Mesothelial cell of epicardium (in vitro differentiated cells): Measurements from ENCODE around the gene FITM1. TPM values are rescaled to one million over a fixed set of nuclear protein-coding genes. Genes with fewer than 3 reads are reported as not detected.

Experiments
- DNase-seq, 2 experiments: peaks; one replicate each; pipeline ENCODE4 v3.0.0; 2021; ENCODE audit warnings: low spot score in 2 of 2; ENCODE audit not compliant: unreplicated experiment in 2 of 2
- H3K27ac Mint-ChIP-seq: 2 replicates; pipeline ENCODE4 v1.8.0; 2021; ENCODE audit warnings: mixed read lengths
- H3K27me3 Mint-ChIP-seq: 2 replicates; pipeline ENCODE4 v1.8.0; 2021; ENCODE audit warnings: low read depth, mixed read lengths
- H3K36me3 Mint-ChIP-seq: 2 replicates; pipeline ENCODE4 v1.8.0; 2021; ENCODE audit warnings: mixed read lengths
- H3K4me1 Mint-ChIP-seq: 2 replicates; pipeline ENCODE4 v1.8.0; 2021; ENCODE audit warnings: mixed read lengths
- H3K4me3 Mint-ChIP-seq: 2 replicates; pipeline ENCODE4 v1.8.0; 2021; ENCODE audit warnings: mild to moderate bottlenecking, moderate library complexity, mixed read lengths
- H3K9me3 Mint-ChIP-seq: 2 replicates; pipeline ENCODE4 v1.8.0; 2021; ENCODE audit warnings: mixed read lengths
- total RNA-seq: library from RNA; stranded (reverse); gene quantifications from 3 replicates; pipeline ENCODE4 v1.2.1, GENCODE V29; 2021
- TF ChIP-seq, protein P1 (sequence below): fragments of 200-600 bp; sonication (generic); IDR thresholded peaks from one replicate; pipeline ENCODE4 v1.5.0; 2021; ENCODE audit warnings: antibody characterized with exemption; ENCODE audit not compliant: unreplicated experiment

Gene FITM1
- total RNA-seq, 1 donor from 2014 or later: 1.5 TPM

DNA sequence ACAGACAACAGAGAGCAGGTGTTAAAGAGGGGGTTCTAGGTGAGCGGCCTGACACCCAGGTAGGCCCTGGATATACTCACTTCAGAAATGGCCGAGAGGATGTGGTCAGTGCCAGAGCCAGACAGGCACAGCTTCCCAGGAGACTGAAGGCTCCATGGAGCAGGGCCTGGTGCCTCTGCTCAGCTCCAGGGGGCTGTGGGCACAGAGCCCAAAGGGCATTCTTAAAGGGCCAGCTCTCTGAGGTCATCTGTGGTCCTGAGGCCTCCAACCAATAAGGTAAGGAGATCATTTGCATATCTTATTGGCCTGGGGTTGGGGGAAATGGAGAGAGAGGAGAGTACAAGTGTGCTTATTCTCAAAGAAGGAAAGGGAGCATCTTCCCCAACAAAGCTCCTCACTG is 46.0 kb upstream of the FITM1 start:
- TF ChIP-seq, protein P1, sequence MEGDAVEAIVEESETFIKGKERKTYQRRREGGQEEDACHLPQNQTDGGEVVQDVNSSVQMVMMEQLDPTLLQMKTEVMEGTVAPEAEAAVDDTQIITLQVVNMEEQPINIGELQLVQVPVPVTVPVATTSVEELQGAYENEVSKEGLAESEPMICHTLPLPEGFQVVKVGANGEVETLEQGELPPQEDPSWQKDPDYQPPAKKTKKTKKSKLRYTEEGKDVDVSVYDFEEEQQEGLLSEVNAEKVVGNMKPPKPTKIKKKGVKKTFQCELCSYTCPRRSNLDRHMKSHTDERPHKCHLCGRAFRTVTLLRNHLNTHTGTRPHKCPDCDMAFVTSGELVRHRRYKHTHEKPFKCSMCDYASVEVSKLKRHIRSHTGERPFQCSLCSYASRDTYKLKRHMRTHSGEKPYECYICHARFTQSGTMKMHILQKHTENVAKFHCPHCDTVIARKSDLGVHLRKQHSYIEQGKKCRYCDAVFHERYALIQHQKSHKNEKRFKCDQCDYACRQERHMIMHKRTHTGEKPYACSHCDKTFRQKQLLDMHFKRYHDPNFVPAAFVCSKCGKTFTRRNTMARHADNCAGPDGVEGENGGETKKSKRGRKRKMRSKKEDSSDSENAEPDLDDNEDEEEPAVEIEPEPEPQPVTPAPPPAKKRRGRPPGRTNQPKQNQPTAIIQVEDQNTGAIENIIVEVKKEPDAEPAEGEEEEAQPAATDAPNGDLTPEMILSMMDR: no peak
- no peak overlapping the region for H3K4me3 Mint-ChIP-seq
- no peaks in the 10 kb centered on the region for H3K9me3 Mint-ChIP-seq
- H3K27ac Mint-ChIP-seq: no peak overlapping the region
- peaks cover 24% of the 10 kb centered on the region for H3K4me1 Mint-ChIP-seq
- peaks cover 27% of the 10 kb centered on the region for H3K27me3 Mint-ChIP-seq
- DNase-seq: no peak
- H3K36me3 Mint-ChIP-seq: no peaks in the 10 kb centered on the region

DNA sequence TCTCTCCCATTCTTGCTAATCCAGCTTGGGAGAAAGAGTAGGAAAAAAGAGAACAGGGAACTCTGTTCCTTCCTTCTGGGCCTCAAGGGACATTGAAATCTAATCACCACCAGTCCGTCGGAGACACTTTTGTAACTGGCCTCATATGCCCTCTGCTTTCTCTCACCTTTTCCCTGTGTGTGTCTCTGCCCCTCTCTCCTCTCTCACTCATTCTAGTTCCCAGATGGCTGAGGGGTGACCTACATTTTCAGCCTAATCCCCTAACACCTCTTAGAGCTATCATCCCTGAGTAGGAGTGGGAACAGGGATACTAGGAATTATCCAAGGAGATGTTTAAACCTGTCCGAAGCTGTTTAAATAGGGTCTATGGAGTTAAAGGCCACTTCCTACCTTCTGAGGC is 45.2 kb upstream of the FITM1 start:
- no peak for DNase-seq
- no peak overlapping the region for H3K4me3 Mint-ChIP-seq
- no peaks in the 10 kb centered on the region for H3K9me3 Mint-ChIP-seq
- no peaks in the 10 kb centered on the region for H3K36me3 Mint-ChIP-seq
- H3K4me1 Mint-ChIP-seq: peaks cover 16% of the 10 kb centered on the region
- peaks cover 21% of the 10 kb centered on the region for H3K27me3 Mint-ChIP-seq
- no peak overlapping the region for H3K27ac Mint-ChIP-seq
- TF ChIP-seq, protein P1: no peak

DNA sequence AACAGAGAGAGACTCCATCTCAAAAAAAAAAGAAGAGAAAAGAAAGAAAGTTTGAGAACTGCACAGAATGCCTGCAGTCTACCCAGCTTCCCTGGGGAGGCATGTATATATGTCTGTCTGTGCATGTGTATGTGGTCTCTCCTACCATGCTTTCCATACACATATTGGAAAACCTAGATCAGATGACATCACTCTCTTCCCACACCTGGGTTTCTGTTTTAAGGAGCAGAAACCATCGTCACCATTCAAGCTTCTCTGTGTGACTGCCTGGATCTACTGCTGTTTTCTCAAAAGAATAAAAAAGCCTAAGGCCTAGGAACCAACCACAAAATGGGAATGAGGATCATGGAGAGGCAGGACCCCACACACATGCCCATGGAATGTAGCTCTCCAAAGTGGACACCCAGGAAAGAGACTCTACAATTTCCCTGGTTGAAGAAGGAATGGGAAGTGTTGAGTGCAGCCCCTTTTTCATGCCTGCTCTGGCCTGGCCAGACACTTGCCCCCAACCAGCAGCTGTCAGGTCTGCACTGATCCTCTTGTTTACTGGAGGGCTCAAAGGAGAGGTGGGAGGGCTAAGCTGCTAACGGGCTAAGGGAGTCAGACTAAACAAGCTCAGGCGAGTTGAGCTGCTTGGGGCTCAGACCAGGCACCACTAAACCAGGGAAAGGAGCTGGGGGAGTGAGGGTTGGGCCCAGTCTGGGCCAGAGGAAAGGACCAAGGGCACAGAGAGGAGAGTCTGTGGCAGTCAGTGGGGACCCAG is 44.1 kb upstream of the FITM1 start:
- Mint-ChIP-seq H3K27me3 (peaks cover 13% of the 10 kb centered on the region), H3K27ac (no peak overlapping the region), H3K9me3 (no peaks in the 10 kb centered on the region), H3K4me3 (no peak overlapping the region), H3K36me3 (no peaks in the 10 kb centered on the region), H3K4me1 (peaks cover 10% of the 10 kb centered on the region)
- TF ChIP-seq, protein P1: no peak
- DNase-seq: no peak

DNA sequence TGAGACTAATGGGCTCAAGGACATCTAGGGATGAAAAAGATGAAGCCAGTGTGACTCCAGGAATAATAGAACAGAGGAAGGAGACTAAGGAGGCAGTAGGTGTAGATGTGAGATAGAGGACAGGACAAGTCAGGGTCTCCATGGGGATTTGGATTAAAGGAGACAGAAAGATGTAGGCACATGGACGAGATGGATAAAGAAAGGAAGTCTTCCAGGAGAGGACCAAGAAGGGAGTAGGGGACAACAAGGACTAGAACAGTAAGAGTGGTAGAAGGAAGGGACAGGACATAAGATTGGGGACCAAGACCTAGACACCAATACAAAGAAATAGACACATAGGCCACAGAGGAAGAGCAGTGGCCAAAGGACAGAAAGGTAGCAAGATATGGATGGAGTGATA is 43.5 kb upstream of the FITM1 start:
- H3K4me1 Mint-ChIP-seq: peaks cover 7% of the 10 kb centered on the region
- DNase-seq: no peak
- no peak overlapping the region for H3K27ac Mint-ChIP-seq
- H3K9me3 Mint-ChIP-seq: no peaks in the 10 kb centered on the region
- no peak overlapping the region for H3K4me3 Mint-ChIP-seq
- TF ChIP-seq, protein P1: no peak
- peaks cover 10% of the 10 kb centered on the region for H3K27me3 Mint-ChIP-seq
- no peaks in the 10 kb centered on the region for H3K36me3 Mint-ChIP-seq

- no peak for DNase-seq
- Mint-ChIP-seq H3K4me3 (no peak overlapping the region), H3K36me3 (no peaks in the 10 kb centered on the region), H3K9me3 (no peaks in the 10 kb centered on the region), H3K27me3 (peaks cover 3% of the 10 kb centered on the region), H3K4me1 (peaks cover 3% of the 10 kb centered on the region), H3K27ac (no peak overlapping the region)
- TF ChIP-seq, protein P1: no peak
These were observed 42.4 kb upstream of the FITM1 start for GRCh38 chr14:24088095-24088494.

- Mint-ChIP-seq H3K9me3 (no peaks in the 10 kb centered on the region), H3K4me3 (no peak overlapping the region), H3K27me3 (no peaks in the 10 kb centered on the region), H3K27ac (no peak overlapping the region), H3K4me1 (peaks cover 12% of the 10 kb centered on the region), H3K36me3 (no peaks in the 10 kb centered on the region)
- no peak for DNase-seq
- TF ChIP-seq, protein P1: no peak
These were observed 40.6 kb upstream of the FITM1 start for GRCh38 chr14:24089890-24090289.
